KMS-11 (cell line): ENCODE results near the gene L1CAM.

Experiments
- H2AFZ ChIP-seq: fragments of 200-600 bp; sonication (generic); 2 replicates; pipeline ENCODE4 v1.6.1; 2016; ENCODE audit warnings: antibody characterized with exemption, mixed run types, low read depth
- H3K27ac ChIP-seq: fragments of 200-600 bp; sonication (generic); 2 replicates; pipeline ENCODE4 v1.6.1; 2016; ENCODE audit warnings: mild to moderate bottlenecking, mixed run types
- H3K27me3 ChIP-seq: fragments of 200-600 bp; sonication (generic); 2 replicates; pipeline ENCODE4 v1.6.1; 2017; ENCODE audit warnings: mild to moderate bottlenecking, low read depth, mixed run types, moderate library complexity; ENCODE audit not compliant: insufficient read depth
- H3K36me3 ChIP-seq: fragments of 200-600 bp; sonication (generic); 2 replicates; pipeline ENCODE4 v1.6.1; 2017; ENCODE audit warnings: mild to moderate bottlenecking, mixed run types; ENCODE audit not compliant: insufficient read depth
- H3K4me1 ChIP-seq: fragments of 200-600 bp; sonication (generic); 2 replicates; pipeline ENCODE4 v1.6.1; 2016; ENCODE audit warnings: mild to moderate bottlenecking, low read depth, mixed run types; ENCODE audit not compliant: poor library complexity, severe bottlenecking
- H3K4me2 ChIP-seq: fragments of 200-600 bp; sonication (generic); 2 replicates; pipeline ENCODE4 v1.7.0; 2016; ENCODE audit warnings: mild to moderate bottlenecking, mixed run types
- H3K4me3 ChIP-seq: fragments of 200-600 bp; sonication (generic); IDR thresholded peaks from 2 replicates; pipeline ENCODE4 v1.6.1; 2017; ENCODE audit warnings: low read depth, low read length, mixed read lengths; ENCODE audit not compliant: insufficient read depth
- H3K79me2 ChIP-seq: fragments of 200-600 bp; sonication (generic); 2 replicates; pipeline ENCODE4 v1.6.1; 2016; ENCODE audit warnings: low read depth, mixed run types; ENCODE audit not compliant: insufficient read depth
- H3K9ac ChIP-seq: fragments of 200-600 bp; sonication (generic); 2 replicates; pipeline ENCODE4 v1.6.1; 2016; ENCODE audit warnings: mild to moderate bottlenecking, mixed run types
- H4K20me1 ChIP-seq: fragments of 200-600 bp; sonication (generic); 2 replicates; pipeline ENCODE4 v1.6.1; 2016; ENCODE audit warnings: mild to moderate bottlenecking, mixed run types; ENCODE audit not compliant: insufficient read depth
- CTCF ChIP-seq: fragments of 200-600 bp; sonication (generic); conservative IDR thresholded peaks from 2 replicates; pipeline ENCODE4 v1.6.1; 2017; ENCODE audit warnings: low read depth, mild to moderate bottlenecking, antibody characterized with exemption, low read length, moderate library complexity, mixed read lengths

Gene L1CAM

DNA sequence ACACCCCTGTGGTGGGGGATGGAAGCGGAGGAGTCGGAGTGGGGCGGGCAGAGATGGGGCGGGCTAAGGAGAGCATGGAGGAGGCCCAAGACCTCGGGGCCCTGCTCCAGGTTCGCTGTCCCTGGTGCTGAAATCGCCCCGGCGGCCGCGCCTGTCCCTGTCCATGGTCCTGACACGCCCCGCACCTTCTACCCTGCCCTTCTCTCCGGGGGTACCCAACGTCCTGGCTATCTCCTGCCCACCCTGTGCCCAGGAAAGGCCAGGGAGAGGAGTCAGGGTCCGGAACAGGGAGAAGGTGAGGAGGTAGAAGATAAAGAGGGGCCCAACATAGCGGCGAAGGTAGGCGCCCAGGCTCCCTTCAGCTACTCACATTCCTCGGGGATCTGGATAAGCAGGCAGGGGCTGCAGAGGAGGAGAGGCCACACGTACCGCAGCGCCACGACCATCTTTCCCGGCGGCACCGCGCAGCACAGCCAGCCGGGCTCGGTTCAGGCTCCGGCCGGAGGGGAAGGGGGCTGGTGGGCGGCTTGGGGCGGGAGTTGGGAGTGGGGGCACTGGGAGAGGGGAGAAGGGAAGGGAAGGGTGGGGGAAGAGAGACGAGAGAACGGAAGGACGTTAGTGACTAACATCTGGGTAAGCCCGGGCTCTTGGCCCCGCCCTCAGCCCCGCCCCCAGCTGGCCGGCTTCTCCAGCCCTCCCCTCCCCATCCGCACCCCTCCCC lies 10.4 kb downstream of the L1CAM start:
- Histone ChIP-seq H3K4me1 (no peaks in the 10 kb centered on the region), H3K36me3 (no peaks in the 10 kb centered on the region), H3K9ac (no peak overlapping the region), H3K27me3 (peaks cover 25% of the 10 kb centered on the region; the same call in 1 of the 2 replicates), H3K4me2 (no peak overlapping the region), H3K79me2 (no peaks in the 10 kb centered on the region), H3K27ac (no peak overlapping the region), H3K4me3 (no peak overlapping the region), H2AFZ (no peak overlapping the region), H4K20me1 (no peaks in the 10 kb centered on the region)
- no peak for TF ChIP-seq CTCF

DNA sequence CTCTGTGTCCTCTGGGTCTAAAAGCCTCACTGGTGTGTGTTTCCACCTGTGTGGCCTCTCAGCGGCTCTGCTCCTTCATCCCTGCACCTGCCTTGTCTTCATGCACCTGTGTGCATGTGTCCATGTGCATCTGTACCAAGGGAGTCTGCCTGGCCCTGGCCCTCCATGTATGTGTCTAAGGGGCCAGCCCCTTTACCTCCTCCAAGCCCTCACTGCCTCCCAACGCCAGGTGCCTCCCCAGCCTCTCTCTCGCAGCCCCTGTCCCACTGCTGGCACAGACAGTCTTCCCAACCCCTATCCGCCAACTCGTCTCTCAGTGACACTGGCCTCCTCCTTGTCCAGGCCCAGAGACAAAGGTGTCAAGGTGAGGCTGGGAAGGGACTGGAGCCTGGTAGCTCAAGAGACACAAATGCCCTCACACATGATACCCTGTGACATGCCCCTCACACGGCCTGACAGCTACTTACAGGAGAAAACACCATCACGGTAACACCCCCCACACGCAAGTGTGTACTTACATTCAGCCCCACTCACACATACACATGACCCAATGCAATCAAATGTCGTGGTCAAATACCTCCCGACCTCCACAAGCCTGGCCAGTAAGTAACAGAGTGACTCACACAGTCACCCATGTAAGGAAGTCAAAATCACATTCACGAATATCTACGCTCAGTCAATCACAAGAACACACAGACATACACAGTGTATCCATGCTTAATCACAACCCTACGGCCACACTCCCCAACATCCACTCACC lies 11.4 kb downstream of the L1CAM start:
- TF ChIP-seq CTCF = no peak
- Histone ChIP-seq H3K27me3 (peaks cover 32% of the 10 kb centered on the region; the same call in 1 of the 2 replicates), H3K4me1 (no peaks in the 10 kb centered on the region), H3K4me2 (no peak overlapping the region), H3K27ac (no peak overlapping the region), H4K20me1 (no peaks in the 10 kb centered on the region), H3K79me2 (no peaks in the 10 kb centered on the region), H2AFZ (no peak overlapping the region), H3K36me3 (no peaks in the 10 kb centered on the region), H3K9ac (no peak overlapping the region), H3K4me3 (no peak overlapping the region)

GRCh38 chrX:153874085-153874365 lies 11.9 kb downstream of the L1CAM start:
- Histone ChIP-seq H3K27ac (no peak overlapping the region), H3K4me1 (no peaks in the 10 kb centered on the region), H3K36me3 (no peaks in the 10 kb centered on the region), H2AFZ (no peak overlapping the region), H3K4me3 (no peak overlapping the region), H3K27me3 (peaks cover 36% of the 10 kb centered on the region; the same call in 1 of the 2 replicates), H4K20me1 (no peaks in the 10 kb centered on the region), H3K4me2 (no peak overlapping the region), H3K79me2 (no peaks in the 10 kb centered on the region), H3K9ac (no peak overlapping the region)
- no peak for TF ChIP-seq CTCF

- H3K27ac ChIP-seq = no peak overlapping the region
- H3K4me3 ChIP-seq = no peak overlapping the region
- no peaks in the 10 kb centered on the region for H4K20me1 ChIP-seq
- H3K79me2 ChIP-seq = no peaks in the 10 kb centered on the region
- H3K36me3 ChIP-seq = no peaks in the 10 kb centered on the region
- no peak overlapping the region for H3K9ac ChIP-seq
- no peak overlapping the region for H2AFZ ChIP-seq
- no peak overlapping the region for H3K4me2 ChIP-seq
- H3K4me1 ChIP-seq = no peaks in the 10 kb centered on the region
- no peak for TF ChIP-seq CTCF
- H3K27me3 ChIP-seq = peaks cover 40% of the 10 kb centered on the region; the same call in 1 of the 2 replicates
Observed at GRCh38 chrX:153873282-153874084, 12.5 kb downstream of the L1CAM start.
